ENCODE results near the gene TAF6. TPM values are rescaled to one million over a fixed set of nuclear protein-coding genes. Genes with fewer than 3 reads are reported as not detected.
"Not testable (repeated sequence)": the region's sequence is repeated elsewhere in the genome, so short reads cannot be mapped to it uniquely, and the experiment has no call there.

TAF6 gene
- total RNA-seq, 1 donor from 2014 or later, result 37.1 TPM

DNA sequence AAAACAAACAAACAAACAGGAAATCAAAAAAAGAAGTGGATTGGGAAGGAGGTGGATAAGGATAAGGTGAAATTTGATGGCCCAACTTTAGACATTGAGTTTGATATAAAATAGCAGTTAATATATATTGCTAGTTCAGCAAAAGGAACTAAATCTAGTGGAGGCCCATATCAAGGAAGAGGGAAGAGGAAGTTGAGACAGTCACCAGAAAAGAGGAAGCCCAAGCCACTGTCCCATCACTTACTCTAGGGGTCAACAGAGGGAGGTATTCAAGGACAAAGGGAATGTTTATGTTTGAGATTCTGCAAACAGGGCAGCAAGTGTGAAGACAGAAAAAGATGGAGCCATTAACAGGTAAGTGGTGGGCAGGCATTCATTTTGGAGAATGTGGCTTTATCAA is 33.2 kb upstream of the TAF6 start:
- DNase-seq, result no peak

DNA sequence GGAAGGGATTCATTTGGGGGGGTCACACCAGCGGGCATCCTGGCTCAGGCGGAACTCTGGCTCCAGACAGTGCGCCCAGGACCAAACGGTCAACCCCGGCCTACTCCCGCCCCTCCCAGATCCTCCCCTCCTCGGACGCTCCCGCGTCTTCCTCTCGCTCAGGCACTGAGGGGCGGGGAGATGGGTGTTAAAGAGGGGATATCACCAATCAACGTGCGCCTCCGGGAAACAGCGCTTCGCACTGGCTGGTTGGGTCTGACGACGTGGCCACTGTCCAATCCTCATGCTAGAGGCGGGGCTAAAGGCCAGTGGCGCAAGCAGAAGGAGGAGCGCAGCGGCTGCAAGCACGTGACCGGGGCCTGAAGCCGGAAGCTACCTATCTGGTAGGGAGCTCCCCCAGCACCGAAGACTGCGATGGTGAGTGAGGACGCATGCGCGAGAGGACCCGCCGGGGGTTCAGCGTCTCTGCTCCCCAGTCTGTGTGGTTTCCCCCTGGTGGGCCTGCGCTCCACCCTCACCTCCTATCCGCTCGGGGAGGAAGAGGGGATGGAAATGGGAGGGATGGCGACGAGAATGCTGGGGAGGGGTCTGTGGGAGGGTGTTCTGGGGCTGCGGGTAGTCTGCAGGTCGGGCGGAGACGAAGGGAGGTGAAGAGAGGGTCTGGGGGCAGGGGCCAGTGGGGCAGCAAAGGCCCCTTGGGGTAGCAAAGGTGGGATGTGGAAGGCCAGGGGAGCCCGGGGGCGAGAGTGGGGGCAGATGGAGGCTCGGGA is 29.6 kb upstream of the TAF6 start, which contains the start of gene LAMTOR4:
Gene LAMTOR4 (plus strand): TSS at position 360 of the 770 bp plus-strand sequence. CDS start 55 bp downstream, at position 415.
- peak; percentile 99 for DNase-seq

DNA sequence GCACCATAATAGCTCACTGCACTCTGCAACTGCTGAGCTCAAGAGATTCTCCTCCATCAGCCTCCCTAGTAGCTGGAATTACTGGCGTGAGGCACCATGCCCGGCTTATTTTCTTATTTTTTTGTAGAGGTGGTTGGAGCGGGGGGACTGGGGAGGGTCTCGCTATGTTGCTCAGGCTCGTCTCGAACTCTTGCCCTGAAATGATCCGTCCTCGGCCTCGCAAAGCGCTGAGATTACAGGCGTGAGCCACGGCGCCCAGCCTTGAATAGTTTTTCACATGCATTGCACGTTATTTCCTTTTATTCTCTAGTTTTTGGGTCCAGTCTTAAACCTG is 29.0 kb upstream of the TAF6 start:
- no peak for DNase-seq

DNA sequence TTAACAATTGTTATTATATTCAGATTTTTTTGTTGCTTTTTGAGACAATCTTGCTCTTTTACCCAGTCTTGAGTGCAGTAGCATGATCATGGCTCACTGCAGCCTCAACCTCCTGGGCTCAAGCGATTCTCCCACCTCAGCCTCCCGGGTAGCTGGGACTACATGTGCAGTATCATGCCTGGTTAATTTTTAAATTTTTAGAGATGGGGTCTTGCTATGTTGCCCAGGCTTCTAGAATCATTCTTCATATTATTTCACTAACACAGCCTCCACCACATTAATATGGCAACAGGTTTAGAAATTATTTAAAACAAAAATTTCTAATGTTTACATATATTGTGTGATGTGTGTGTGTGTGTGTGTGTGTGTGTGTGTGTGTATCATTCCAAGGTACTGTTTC is 28.1 kb upstream of the TAF6 start:
- DNase-seq, result no peak

DNA sequence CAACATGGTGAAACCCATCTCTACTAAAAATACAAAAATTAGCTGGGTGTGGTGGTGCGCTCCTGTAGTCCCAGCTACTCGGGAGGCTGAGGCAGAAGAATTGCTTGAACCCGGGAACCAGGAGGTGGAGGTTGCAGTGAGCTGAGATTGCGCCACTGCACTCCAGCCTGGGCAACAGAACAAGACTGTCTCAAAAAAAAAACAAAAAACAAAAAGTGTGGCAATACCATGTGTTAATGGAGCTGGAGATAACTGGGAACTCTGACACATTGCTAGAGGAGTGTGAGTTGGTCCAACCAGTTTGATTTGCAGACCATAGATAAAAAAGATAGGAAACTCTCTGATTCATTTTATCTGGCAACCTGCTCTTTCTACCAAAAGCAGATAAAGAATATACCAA is 27.2 kb upstream of the TAF6 start:
- DNase-seq, result not testable (repeated sequence)

DNA sequence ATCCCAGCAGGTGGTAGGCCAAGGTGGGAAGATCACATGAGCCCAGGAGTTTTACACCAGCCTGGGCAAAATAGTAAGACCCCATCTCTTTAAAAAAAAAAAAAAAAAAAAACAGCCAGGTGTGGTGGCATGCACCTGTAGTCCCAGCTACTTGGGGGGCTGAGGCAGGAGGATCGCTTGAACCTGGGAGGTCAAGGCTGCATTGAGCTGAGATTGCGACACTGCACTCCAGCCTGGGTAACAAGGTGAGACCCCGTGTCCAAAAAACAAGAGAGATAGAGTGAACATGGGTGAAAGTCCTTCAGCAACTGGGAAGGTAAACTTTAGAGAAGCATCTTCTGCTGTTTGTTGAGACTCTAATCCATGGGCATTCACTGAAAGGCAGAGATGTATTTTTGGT is 23.3 kb upstream of the TAF6 start:
- no peak for DNase-seq

DNA sequence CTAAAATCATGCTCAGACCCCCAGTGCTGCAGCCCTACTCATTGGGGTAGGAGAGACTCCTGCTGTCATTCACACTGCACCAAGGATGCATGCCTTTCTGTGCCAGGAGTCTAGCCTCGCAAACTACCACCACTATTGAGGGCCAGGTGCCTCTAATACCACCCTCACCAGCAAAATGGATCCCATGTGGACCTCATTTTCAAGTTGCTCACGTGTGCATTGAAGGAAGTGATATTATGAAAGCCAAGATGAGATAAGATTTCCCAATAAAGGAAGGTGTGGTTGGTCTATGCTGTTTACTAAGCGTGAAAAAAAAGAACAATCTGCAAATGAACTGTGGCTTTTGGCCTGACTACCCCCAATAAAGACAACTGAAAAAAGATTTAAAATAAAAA is 22.4 kb upstream of the TAF6 start:
- DNase-seq, result no peak

DNA sequence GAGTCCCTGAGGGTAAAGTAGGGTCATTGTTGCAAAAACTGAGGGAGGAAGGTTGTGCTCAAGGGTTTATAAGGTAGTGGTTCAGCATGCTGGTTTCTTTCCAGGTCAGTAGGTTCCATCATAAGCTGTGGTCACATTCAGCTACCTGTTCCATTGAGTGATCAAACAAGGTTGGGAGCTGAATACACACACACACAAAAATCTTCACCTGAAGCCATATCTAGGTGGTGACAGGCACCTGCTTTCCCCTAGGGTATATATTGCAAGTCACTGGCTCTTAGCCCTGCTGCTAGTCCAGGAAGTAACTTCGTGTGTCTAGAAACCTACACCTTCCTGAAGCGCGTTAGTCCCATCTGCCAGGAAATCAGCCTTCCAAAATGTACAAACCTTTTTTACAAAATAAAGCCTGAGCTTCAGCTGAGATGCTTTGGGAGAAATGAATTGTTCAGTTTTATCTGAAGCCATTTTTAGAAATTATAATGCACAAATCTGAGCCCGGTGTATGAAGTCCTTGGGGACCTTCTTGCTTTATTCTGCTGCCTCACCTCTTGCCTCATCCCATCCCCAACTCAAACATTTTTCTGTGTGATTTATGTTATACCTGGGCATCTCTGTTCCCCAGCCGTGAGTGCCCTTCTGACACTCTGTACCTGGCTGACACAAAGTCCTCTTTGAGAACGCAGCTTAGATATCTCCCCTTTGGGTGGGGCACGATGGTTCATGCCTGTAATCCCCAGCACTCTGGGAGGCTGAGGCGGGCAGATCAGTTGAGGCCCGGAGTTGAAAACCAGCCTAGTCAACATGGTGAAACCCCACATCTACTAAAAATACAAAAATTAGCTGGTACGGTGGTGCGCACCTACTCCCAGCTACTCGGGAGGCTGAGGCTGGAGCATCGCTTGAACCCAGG is 18.9 kb upstream of the TAF6 start:
- DNase-seq, result no peak

DNA sequence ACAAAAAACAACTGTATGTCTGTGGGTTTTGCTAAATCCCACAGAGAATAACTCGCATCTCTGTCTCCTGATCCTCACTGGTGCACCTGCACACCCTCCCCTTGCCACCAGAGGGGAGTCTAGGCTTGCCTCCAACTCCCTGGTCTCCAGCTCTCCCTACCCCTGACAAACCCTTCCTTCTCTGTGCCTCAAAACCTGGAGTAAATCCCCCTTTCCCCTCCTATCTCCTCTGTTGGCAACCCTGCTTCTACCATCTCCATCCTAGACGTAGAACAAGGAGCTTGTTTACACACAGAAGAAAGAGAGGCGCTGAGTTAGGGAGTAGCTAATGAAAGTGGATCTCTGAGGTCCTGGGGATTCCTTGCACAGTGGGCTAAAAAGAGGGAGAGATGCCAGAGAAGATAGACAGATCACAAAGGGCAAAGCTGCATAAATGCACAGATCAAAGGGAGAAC is 13.6 kb upstream of the TAF6 start:
- DNase-seq, result peak; percentile 83

DNA sequence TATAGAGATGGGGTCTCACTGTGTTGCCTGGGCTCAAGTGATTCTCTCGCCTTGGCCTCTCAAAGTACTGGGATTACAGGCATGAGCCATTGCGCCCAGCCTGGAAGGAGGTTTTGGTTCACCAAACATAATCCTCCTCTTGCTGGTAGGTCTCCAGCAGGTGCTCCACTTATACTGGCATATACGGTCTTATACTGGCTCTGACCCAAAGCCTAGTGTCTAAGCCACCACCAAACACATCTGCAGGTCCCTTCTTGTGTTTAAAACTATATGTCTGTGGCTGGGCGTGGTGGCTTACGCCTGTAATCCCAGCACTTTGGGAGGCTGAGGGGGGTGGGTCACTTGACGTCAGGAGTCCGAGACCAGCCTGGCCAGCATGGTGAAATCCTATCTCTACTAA is 13.0 kb upstream of the TAF6 start:
- no peak for DNase-seq

DNA sequence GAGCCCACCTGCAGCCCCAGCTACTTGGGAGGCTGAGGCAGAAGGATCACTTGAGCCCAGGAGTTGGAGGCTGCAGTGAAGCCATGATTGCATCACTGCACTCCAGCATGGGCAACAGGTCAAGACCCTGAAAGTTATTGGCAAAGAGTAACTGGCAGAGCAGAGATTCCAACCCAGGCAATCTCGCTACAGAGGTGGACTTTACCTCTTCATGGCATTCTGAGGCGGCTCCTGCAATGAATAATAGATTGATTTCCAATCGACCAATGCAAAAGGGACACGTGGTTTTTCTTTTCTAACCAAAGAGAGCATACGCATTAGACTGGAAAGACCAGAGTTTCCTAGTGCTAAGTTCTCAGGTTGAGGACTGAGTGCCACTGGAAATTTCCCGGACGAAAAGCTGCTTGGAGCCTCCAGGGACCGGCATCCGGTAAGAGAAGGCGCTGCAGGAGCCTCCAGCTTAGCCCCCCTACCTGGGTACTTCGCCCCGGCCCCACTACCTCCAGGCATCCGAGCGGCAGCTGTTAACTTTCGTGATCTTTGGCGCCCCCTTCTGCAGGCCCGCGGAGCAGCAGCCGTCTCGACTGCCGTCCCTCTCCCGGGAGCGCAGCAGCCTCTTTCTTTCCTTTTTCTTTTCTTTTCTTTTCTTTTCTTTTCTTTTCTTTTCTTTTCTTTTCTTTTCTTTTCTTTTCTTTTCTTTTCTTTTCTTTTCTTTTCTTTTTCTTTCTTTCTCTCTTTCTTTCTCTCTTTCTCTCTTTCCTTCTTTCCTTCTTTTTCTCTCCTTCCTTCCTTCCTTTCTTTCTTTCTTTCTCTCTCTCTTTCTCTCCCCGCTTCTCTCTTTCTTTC is 11.7 kb upstream of the TAF6 start:
- peak; percentile 73 for DNase-seq

DNA sequence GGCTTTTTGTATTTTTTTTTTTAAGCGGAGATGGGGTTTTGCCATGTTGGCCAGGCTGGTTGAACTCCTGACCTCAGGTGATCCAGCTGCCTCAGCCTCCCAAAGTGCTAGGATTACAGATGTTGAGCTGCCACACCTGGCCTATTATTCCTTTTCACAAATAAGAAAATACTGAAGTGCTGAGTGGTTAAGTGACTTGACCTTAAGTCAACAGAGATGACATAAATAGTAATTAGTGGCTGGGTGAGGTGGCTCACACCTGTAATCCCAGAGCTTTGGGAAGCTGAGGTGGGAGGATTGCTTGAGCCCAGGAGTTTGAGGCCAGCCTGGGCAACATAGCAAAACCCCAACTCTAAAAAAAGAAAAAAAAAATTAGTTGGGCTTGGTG is 11.1 kb upstream of the TAF6 start:
- not testable (repeated sequence) for DNase-seq

DNA sequence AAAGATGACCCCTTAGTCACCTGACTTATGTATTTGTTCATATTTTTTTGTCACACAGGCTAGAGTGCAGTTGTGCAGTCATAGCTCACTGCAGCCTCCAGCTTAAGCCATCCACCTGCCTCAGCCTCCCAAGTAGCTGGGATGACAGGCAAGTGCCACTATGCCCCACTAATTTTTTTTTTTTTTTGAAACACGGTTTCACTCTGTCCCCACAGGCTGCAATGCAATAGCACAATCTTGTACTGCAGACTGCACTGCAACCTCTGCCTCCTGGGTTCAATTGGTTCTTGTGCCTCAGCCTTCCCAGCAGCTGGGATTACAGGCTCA is 9.4 kb upstream of the TAF6 start:
- DNase-seq, result no peak

DNA sequence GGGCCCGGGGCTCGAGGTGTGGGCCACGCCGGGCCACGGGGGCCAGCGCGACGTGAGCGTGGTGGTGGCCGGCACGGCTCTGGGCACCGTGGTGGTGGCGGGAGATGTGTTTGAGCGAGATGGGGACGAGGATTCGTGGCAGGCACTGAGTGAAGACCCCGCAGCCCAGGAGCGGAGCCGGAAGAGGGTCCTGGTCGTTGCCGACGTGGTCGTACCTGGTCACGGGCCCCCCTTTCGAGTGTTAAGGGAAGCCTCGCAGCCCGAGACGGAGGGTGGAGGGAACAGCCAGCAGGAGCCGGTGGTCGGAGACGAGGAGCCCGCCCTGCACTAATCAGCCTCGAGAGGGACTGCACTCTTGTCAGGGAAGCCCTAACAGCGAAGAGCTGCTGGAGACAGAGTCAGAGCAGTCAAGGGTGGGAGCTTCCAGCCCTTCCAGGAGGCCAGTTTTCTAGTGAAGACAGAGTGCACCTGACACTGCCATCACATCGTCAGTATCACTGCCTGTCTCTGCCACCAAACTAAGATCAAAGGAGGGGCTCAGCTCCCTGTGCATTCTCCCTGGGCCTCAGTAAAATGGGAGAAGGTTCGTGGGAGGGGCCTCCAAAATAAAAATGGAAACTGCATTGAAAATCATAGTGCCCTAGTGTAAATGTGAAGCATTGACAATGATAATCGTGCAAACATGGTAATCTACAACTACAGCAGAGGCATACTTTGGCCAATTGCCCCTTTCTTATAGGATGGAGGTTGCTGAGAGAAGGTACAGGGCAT is 8.9 kb upstream of the TAF6 start:
- DNase-seq, result peak; percentile 33

DNA sequence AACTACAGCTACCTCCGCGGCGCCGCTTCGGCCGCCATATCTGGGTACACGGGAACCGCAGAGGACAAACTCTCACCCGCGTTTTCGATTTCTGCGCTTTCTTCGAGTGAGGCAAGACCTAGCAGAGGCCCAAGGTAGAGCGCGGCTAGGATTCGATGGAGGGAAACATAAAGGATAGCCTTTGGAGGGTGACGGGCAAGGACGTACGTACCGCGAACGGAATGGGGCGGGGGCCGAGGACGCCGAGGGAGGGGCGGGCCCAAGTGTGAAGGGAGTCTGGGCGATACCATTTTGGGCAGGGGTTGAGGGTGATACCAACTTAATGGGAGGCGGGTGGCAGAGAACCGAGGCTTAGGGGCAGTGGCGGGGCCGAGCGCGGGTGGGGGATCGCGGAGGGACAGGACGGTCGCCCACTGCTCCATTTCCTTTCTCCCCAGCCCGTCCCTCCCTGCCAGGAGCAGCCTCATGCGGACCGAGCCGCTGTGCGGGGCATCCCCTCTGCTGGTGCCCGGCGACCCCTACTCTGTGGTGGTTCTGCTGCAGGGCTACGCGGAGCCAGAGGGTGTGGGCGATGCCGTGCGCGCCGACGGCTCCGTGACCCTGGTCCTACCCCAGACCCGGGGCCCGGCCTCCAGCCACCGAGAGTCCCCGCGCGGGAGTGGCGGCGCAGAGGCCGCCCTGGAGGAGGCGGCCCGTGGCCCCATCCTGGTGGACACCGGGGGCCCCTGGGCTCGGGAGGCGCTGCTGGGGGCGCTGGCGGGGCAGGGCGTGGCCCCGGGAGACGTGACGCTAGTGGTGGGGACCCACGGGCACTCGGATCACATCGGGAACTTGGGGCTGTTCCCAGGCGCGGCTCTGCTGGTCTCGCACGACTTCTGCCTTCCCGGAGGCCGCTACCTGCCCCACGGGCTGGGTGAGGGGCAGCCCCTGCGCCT is 8.0 kb upstream of the TAF6 start, which contains the start of gene MBLAC1:
Gene MBLAC1 (plus strand): TSS at position 37 of the 935 bp plus-strand sequence. CDS start 429 bp downstream, at position 466.
- DNase-seq, result peak; percentile 95

DNA sequence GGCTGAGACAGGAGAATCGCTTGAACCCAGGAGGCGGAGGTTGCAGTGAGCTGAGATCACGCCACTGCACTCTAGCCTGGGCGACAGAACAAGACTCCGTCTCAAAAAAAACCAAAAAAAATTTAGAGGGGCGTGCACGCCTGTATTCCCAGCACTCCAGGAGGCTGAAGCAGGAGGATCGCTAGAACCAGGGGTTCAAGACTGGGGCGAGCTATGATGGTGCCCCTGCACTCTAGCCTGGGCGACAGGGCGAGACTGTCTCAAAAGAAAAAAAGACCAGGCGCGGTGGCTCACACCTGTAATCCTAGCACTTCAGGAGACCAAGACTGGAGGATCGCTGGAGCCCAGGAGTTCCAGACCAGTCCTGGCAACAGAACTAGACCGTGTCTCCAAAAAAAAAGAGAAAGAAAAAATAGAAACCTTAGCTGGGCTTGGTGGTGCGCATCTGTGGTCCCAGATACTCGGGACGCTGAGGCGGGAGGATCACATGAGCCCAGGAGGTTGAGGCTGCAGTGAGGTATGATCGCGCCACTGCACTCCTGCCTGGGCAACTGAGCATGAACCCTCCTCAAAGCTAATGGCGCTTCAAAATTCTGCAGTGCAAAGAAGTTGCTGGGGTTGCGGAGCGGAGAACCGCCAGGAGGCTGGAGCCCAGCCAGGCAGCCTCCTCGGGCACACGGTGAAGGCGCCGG is 7.2 kb upstream of the TAF6 start:
- DNase-seq, result no peak

DNA sequence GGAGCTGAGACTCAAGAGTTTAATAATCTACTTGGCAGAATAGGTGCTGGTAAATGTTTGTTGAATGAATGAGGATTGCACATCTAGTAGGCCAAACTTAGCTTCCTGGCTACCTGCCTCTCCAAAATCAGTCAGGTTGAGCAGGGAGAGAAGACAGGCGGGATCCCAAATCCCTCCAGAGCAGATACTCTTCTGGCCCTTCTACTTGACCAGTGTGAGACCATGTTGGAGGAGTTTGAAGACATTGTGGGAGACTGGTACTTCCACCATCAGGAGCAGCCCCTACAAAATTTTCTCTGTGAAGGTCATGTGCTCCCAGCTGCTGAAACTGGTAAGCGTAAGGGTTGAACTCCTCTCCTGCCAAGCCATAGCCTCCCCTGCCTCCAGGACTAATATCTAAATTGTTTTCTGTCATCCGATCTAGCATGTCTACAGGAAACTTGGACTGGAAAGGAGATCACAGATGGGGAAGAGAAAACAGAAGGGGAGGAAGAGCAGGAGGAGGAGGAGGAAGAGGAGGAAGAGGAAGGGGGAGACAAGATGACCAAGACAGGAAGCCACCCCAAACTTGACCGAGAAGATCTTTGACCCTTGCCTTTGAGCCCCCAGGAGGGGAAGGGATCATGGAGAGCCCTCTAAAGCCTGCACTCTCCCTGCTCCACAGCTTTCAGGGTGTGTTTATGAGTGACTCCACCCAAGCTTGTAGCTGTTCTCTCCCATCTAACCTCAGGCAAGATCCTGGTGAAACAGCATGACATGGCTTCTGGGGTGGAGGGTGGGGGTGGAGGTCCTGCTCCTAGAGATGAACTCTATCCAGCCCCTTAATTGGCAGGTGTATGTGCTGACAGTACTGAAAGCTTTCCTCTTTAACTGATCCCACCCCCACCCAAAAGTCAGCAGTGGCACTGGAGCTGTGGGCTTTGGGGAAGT is 5.4 kb upstream of the TAF6 start:
- no peak for DNase-seq

DNA sequence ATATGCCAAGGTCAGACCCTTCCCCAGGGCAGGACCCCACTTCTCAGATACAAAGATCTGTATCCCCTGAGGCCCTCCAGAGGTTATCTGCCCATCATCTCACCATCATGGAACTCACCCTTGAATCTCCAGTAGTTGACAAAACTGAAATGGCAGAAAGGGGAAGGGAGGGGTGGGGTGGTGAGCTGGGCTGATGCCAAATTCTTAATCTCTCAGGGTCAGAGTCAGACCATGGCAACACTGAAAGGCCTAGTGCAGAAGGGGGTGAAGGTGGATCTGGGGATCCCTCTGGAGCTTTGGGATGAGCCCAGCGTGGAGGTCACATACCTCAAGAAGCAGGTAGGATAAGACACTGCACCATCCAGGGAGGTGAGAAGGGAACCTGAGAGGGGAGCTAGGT is 3.4 kb upstream of the TAF6 start:
- no peak for DNase-seq

DNA sequence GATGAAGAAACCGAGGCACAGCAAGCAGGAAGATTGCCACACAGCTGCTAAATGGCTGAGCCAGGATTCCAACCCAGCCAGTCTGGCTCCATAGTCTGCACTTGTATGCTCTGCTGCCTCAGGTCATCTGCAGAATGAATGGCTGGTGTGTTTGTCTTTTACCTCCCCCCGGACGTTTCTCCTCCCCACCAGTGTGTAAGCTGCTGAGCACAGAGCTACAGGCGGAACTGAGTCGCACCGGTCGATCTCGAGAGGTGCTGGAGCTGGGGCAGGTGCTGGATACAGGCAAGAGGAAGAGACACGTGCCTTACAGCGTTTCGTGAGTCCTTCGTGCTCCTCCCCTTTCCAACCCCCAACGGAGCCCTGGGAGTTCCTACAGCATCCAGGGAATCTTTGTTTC is 2.9 kb upstream of the TAF6 start:
- DNase-seq, result no peak

Data from dermis blood vessel endothelial cell (primary cell).